SK-N-SH (cell line): ENCODE measurements around the gene CDH2. TPM values are rescaled to one million over a fixed set of nuclear protein-coding genes. Genes with fewer than 3 reads are reported as not detected.

Experiments
- CTCF ChIA-PET: fragments of 300-600, 350-600 bp; formaldehyde crosslinking; extraction: SDS; loops from one replicate; lab custom pipeline; 2021; lab: Yijun Ruan, JAX
- POLR2A ChIA-PET: fragments of 350-600 bp; sonication (Branson Sonifier 250); formaldehyde crosslinking; extraction: SDS; loops from one replicate; lab custom pipeline; 2020; ENCODE audit warnings: antibody characterized with exemption, inconsistent platforms; lab: Yijun Ruan, JAX
- DNase-seq: peaks from one replicate; pipeline ENCODE4 v3.0.0; 2012
- H2AFZ ChIP-seq: fragments of 200-600 bp; sonication (generic); 2 replicates; pipeline ENCODE4 v1.8.1; 2016; ENCODE audit warnings: antibody characterized with exemption, mild to moderate bottlenecking, low read depth
- H3F3A ChIP-seq: fragments of 200-600 bp; sonication (generic); replicated peaks from 2 replicates; pipeline ENCODE3; 2016; ENCODE audit warnings: antibody characterized with exemption, mild to moderate bottlenecking; ENCODE audit not compliant: insufficient read depth
- H3K27ac ChIP-seq, 2 experiments: fragments of 200-500 bp in 1 of 2; fragments of 200-600 bp in 1 of 2; sonication (Bioruptor generic) in 1 of 2; sonication (generic), shearing (Covaris generic) in 1 of 2; 2 replicates each; pipeline versions ENCODE4 v1.5.1 to v1.6.1; 2014 to 2016; ENCODE audit warnings: low read depth in 2 of 2, inconsistent platforms in 1 of 2, low read length in 1 of 2, mild to moderate bottlenecking in 1 of 2, mixed read lengths in 1 of 2
- H3K27me3 ChIP-seq: fragments of 200-600 bp; sonication (generic), shearing (Covaris generic); 2 replicates; pipeline ENCODE4 v1.6.1; 2016; ENCODE audit warnings: mixed run types; ENCODE audit not compliant: insufficient read depth
- H3K36me3 ChIP-seq, 2 experiments: fragments of 200-500 bp in 1 of 2; fragments of 200-600 bp in 1 of 2; sonication (Bioruptor generic) in 1 of 2; sonication (generic) in 1 of 2; replicated peaks in 1 of 2; 2 replicates each; pipeline versions ENCODE3 to v1.5.1; 2014 to 2016; ENCODE audit warnings: low read length in 1 of 2, mild to moderate bottlenecking in 1 of 2; ENCODE audit not compliant: insufficient read depth in 2 of 2, control insufficient read depth in 1 of 2
- H3K4me1 ChIP-seq, 2 experiments: fragments of 200-500 bp in 1 of 2; fragments of 200-600 bp in 1 of 2; sonication (Bioruptor generic) in 1 of 2; sonication (generic), shearing (Covaris generic) in 1 of 2; 2 replicates each; pipeline versions ENCODE4 v1.5.1 to v1.6.1; 2014 to 2016; ENCODE audit warnings: low read depth in 1 of 2, low read length in 1 of 2, mixed run types in 1 of 2; ENCODE audit not compliant: insufficient read depth in 2 of 2, control insufficient read depth in 1 of 2
- H3K4me2 ChIP-seq: fragments of 200-600 bp; sonication (generic), shearing (Covaris generic); 2 replicates; pipeline ENCODE4 v1.6.1; 2017; ENCODE audit warnings: mixed run types
- H3K4me3 ChIP-seq, 2 experiments: fragments of 200-500 bp in 1 of 2; fragments of 200-600 bp in 1 of 2; sonication (Bioruptor generic) in 1 of 2; sonication (generic), shearing (Covaris generic) in 1 of 2; 2 replicates each; pipeline versions ENCODE4 v1.5.1 to v1.8.1; 2014 to 2016; ENCODE audit warnings: low read depth in 2 of 2, inconsistent platforms in 1 of 2, low read length in 1 of 2, mild to moderate bottlenecking in 1 of 2, mixed read lengths in 1 of 2, moderate library complexity in 1 of 2
- H3K79me2 ChIP-seq: fragments of 200-600 bp; sonication (generic); 2 replicates; pipeline ENCODE4 v1.8.1; 2017; ENCODE audit warnings: mild to moderate bottlenecking; ENCODE audit not compliant: insufficient read depth
- H3K9ac ChIP-seq: fragments of 200-600 bp; sonication (generic); 2 replicates; pipeline ENCODE4 v1.6.1; 2017; ENCODE audit warnings: mixed run types
- H3K9me2 ChIP-seq: fragments of 200-600 bp; sonication (generic); 2 replicates; pipeline ENCODE4 v1.6.1; 2017; ENCODE audit warnings: mixed run types
- H3K9me3 ChIP-seq: fragments of 200-600 bp; sonication (generic); 2 replicates; pipeline ENCODE4 v1.6.1; 2017; ENCODE audit warnings: mixed run types, mild to moderate bottlenecking, moderate library complexity
- H4K20me1 ChIP-seq: fragments of 200-600 bp; sonication (generic); 2 replicates; pipeline ENCODE4 v1.6.1; 2017; ENCODE audit warnings: mild to moderate bottlenecking, mixed run types; ENCODE audit not compliant: insufficient read depth
- CHD2 ChIP-seq: fragments of 150-350 bp; IDR thresholded peaks from 2 replicates; pipeline ENCODE4 v1.6.1; 2018; ENCODE audit warnings: low read length; ENCODE audit not compliant: partially characterized antibody
- ELF1 ChIP-seq: IDR thresholded peaks from 2 replicates; pipeline ENCODE4 v1.4.0; 2012
- EZH2phosphoT487 ChIP-seq: fragments of 200-600 bp; sonication (generic); IDR thresholded peaks from 2 replicates; pipeline ENCODE4 v1.6.1; 2017; ENCODE audit warnings: low read depth, mixed run types, mild to moderate bottlenecking, antibody characterized with exemption, moderate library complexity, borderline replicate concordance
- FOSL2 ChIP-seq: IDR thresholded peaks from 2 replicates; pipeline ENCODE4 v1.4.0; 2012; ENCODE audit warnings: low read depth, mild to moderate bottlenecking, moderate library complexity, borderline replicate concordance
- FOXJ3 ChIP-seq: sonication (generic); formaldehyde crosslinking; IDR thresholded peaks from 2 replicates; pipeline ENCODE4 v1.5.1; 2020; ENCODE audit warnings: mild to moderate bottlenecking, missing genetic modification reagents
- FOXM1 ChIP-seq: IDR thresholded peaks from 2 replicates; pipeline ENCODE4 v1.4.0; 2012; ENCODE audit warnings: low read depth, mild to moderate bottlenecking
- GABPA ChIP-seq: IDR thresholded peaks from 2 replicates; pipeline ENCODE4 v1.4.0; 2012; ENCODE audit warnings: low read depth, mild to moderate bottlenecking
- GATA2 ChIP-seq: sonication (generic); formaldehyde crosslinking; IDR thresholded peaks from 2 replicates; pipeline ENCODE4 v1.5.0; 2020; ENCODE audit warnings: mild to moderate bottlenecking, missing genetic modification reagents
- IRF3 ChIP-seq: fragments of 150-350 bp; IDR thresholded peaks from 2 replicates; pipeline ENCODE4 v1.6.1; 2016; ENCODE audit warnings: mild to moderate bottlenecking, low read depth, low read length
- JUND ChIP-seq: IDR thresholded peaks from 2 replicates; pipeline ENCODE4 v1.4.0; 2012
- MEF2A ChIP-seq: IDR thresholded peaks from 2 replicates; pipeline ENCODE4 v1.4.0; 2012; ENCODE audit warnings: low read depth, borderline replicate concordance
- MXI1 ChIP-seq: IDR thresholded peaks from 2 replicates; pipeline ENCODE4 v1.6.1; 2012; ENCODE audit warnings: mild to moderate bottlenecking, low read depth, low read length, improper control_type of control experiment
- NFIC ChIP-seq: IDR thresholded peaks from 2 replicates; pipeline ENCODE4 v1.4.0; 2012; ENCODE audit warnings: borderline replicate concordance
- PBX3 ChIP-seq: IDR thresholded peaks from 2 replicates; pipeline ENCODE4; 2012
- POLR2AphosphoS5 ChIP-seq: IDR thresholded peaks from 2 replicates; pipeline ENCODE4 v1.6.1; 2012; ENCODE audit warnings: low read depth, low read length
- RAD21 ChIP-seq: IDR thresholded peaks from 2 replicates; pipeline ENCODE4 v1.6.1; 2012; ENCODE audit warnings: mild to moderate bottlenecking, low read length
- SIN3A ChIP-seq: IDR thresholded peaks from 2 replicates; pipeline ENCODE4 v1.6.1; 2012; ENCODE audit warnings: low read depth, mild to moderate bottlenecking, low read length, moderate library complexity, borderline replicate concordance
- SMC3 ChIP-seq: IDR thresholded peaks from 2 replicates; pipeline ENCODE4 v1.6.1; 2012; ENCODE audit warnings: low read depth, low read length, improper control_type of control experiment
- TAF1 ChIP-seq: IDR thresholded peaks from 2 replicates; pipeline ENCODE4 v1.6.1; 2012; ENCODE audit warnings: low read depth, mild to moderate bottlenecking, low read length, moderate library complexity, borderline replicate concordance
- ZBTB33 ChIP-seq: IDR thresholded peaks from 2 replicates; pipeline ENCODE4 v1.4.0; 2012; ENCODE audit warnings: low read depth, borderline replicate concordance
- WGBS: methylation state at CpG from one replicate; pipeline ENCODE4 v1.1.6; 2017; ENCODE audit warnings: low lambda C conversion rate; 5-methylcytosine and 5-hydroxymethylcytosine counted together
- polyA plus RNA-seq, 3 experiments: library from polyadenylated mRNA; depleted of rRNA; stranded (reverse); fragments of >200 nt; gene quantifications; 2 replicates each; pipeline ENCODE4 v1.2.3, GENCODE V29; 2012
- TF ChIP-seq, protein P1 (sequence below): fragments of 150-350 bp; IDR thresholded peaks from 2 replicates; pipeline ENCODE4 v1.6.1; 2017; ENCODE audit warnings: antibody characterized with exemption, low read length, low read depth, borderline replicate concordance
- TF ChIP-seq, protein P2 (sequence below): IDR thresholded peaks from 2 replicates; pipeline ENCODE4 v1.6.1; 2012; ENCODE audit warnings: mild to moderate bottlenecking, low read depth, low read length, moderate library complexity
- TF ChIP-seq, protein P3 (sequence below): fragments of 200-600 bp; sonication (generic); IDR thresholded peaks from 2 replicates; pipeline ENCODE4 v1.6.1; 2017; ENCODE audit warnings: antibody characterized with exemption, mild to moderate bottlenecking, moderate library complexity

CDH2 gene
- polyA plus RNA-seq, 1 of the 3 experiments (the other 2 are of a cell fraction): 146 TPM

- H3K9ac ChIP-seq: peak overlapping the region; percentile 32; the same call in 1 of the 2 replicates
- no peaks in the 10 kb centered on the region for H3K9me3 ChIP-seq
- H3K4me3 ChIP-seq: no peak overlapping the region; a peak in 1 of 4 replicates
- peaks cover 0 to 4% of the 10 kb centered on the region in 2 experiments; a peak in 2 of 4 replicates for H3K4me1 ChIP-seq
- H3K4me2 ChIP-seq: peak overlapping the region; percentile 38; the same call in 1 of the 2 replicates
- no peaks in the 10 kb centered on the region for H3K27me3 ChIP-seq
- no peaks in the 10 kb centered on the region for H3K9me2 ChIP-seq
- no peaks in the 10 kb centered on the region for H3F3A ChIP-seq
- no peak overlapping the region for H2AFZ ChIP-seq
- peak overlapping the region; percentile 65 to 70; a peak in 3 of 4 replicates for H3K27ac ChIP-seq
- DNase-seq: no peak
- no peaks in the 10 kb centered on the region for H4K20me1 ChIP-seq
- H3K79me2 ChIP-seq: no peaks in the 10 kb centered on the region
- H3K36me3 ChIP-seq: no peaks in the 10 kb centered on the region
- 0% methylated on average over 1 of the region's 1 CpG for WGBS
- CTCF ChIA-PET: no interaction called here
- POLR2A ChIA-PET: no interaction called here
- TF ChIP-seq PBX3 (peak; percentile 86), SMC3 (no peak), FOSL2 (peak; percentile 73), GABPA (no peak), ELF1 (no peak), SIN3A (no peak), CHD2 (no peak), JUND (peak; percentile 81), GATA2 (CRISPR knock-in tag) (no peak), ZBTB33 (0 out of 2 replicates have a peak, but pooled peaks have one; percentile 29), EZH2phosphoT487 (no peak), FOXM1 (peak; percentile 69; the same call in 1 of the 2 replicates), NFIC (peak; percentile 95), FOXJ3 (no peak), RAD21 (no peak), TAF1 (no peak), MXI1 (no peak), POLR2AphosphoS5 (peak; percentile 53; the same call in 1 of the 2 replicates), MEF2A (0 out of 2 replicates have a peak, but pooled peaks have one; percentile 59), IRF3 (no peak)
- TF ChIP-seq, protein P1, sequence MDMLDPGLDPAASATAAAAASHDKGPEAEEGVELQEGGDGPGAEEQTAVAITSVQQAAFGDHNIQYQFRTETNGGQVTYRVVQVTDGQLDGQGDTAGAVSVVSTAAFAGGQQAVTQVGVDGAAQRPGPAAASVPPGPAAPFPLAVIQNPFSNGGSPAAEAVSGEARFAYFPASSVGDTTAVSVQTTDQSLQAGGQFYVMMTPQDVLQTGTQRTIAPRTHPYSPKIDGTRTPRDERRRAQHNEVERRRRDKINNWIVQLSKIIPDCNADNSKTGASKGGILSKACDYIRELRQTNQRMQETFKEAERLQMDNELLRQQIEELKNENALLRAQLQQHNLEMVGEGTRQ: no peak
- TF ChIP-seq, protein P2, sequence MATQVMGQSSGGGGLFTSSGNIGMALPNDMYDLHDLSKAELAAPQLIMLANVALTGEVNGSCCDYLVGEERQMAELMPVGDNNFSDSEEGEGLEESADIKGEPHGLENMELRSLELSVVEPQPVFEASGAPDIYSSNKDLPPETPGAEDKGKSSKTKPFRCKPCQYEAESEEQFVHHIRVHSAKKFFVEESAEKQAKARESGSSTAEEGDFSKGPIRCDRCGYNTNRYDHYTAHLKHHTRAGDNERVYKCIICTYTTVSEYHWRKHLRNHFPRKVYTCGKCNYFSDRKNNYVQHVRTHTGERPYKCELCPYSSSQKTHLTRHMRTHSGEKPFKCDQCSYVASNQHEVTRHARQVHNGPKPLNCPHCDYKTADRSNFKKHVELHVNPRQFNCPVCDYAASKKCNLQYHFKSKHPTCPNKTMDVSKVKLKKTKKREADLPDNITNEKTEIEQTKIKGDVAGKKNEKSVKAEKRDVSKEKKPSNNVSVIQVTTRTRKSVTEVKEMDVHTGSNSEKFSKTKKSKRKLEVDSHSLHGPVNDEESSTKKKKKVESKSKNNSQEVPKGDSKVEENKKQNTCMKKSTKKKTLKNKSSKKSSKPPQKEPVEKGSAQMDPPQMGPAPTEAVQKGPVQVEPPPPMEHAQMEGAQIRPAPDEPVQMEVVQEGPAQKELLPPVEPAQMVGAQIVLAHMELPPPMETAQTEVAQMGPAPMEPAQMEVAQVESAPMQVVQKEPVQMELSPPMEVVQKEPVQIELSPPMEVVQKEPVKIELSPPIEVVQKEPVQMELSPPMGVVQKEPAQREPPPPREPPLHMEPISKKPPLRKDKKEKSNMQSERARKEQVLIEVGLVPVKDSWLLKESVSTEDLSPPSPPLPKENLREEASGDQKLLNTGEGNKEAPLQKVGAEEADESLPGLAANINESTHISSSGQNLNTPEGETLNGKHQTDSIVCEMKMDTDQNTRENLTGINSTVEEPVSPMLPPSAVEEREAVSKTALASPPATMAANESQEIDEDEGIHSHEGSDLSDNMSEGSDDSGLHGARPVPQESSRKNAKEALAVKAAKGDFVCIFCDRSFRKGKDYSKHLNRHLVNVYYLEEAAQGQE: no peak
- TF ChIP-seq, protein P3, sequence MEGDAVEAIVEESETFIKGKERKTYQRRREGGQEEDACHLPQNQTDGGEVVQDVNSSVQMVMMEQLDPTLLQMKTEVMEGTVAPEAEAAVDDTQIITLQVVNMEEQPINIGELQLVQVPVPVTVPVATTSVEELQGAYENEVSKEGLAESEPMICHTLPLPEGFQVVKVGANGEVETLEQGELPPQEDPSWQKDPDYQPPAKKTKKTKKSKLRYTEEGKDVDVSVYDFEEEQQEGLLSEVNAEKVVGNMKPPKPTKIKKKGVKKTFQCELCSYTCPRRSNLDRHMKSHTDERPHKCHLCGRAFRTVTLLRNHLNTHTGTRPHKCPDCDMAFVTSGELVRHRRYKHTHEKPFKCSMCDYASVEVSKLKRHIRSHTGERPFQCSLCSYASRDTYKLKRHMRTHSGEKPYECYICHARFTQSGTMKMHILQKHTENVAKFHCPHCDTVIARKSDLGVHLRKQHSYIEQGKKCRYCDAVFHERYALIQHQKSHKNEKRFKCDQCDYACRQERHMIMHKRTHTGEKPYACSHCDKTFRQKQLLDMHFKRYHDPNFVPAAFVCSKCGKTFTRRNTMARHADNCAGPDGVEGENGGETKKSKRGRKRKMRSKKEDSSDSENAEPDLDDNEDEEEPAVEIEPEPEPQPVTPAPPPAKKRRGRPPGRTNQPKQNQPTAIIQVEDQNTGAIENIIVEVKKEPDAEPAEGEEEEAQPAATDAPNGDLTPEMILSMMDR: no peak
Measured at GRCh38 chr18:28204154-28204553, 27.2 kb upstream of the CDH2 start.
